Hematopoietic multipotent progenitor cell treated with erythropoietin and hydrocortisone succinate and interleukin-3 and kit ligand, for 15 days (in vitro differentiated cells): ENCODE results near the gene LRR1.
"Not testable (repeated sequence)": the region's sequence is repeated elsewhere in the genome, so short reads cannot be mapped to it uniquely, and the experiment has no call there.

Experiments
- DNase-seq: peaks from one replicate; pipeline ENCODE4 v3.0.0-alpha.2; 2015; ENCODE audit warnings: low spot score

Gene LRR1

DNA sequence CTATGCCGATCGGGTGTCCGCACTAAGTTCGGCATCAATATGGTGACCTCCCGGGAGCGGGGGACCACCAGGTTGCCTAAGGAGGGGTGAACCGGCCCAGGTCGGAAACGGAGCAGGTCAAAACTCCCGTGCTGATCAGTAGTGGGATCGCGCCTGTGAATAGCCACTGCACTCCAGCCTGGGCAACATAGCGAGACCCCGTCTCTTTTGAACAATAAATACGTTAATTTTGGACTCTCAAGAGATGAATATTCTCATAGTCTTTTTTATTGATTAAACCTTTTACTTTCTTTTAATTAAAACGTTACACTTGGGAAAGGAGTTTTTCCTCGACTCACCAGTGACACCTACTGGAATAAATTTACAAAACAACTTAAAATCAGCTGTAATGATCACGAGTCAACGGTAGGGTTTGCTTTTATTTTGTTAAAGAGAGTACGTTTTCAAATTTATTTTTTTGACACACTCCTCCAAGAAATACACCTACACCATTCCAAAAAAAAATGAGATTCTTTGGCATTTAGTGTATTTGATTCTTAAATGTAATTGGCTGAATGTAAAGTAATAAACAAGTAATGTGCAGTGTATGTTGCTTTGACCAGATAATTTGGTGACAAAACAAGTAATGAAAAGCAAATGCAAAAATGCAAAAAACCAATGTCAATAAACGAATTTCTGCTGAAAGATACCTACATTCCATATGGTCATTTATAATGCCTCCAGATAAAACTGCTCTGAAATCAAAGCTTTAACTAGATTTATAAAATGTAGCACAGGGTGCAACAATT, 11.9 kb upstream of the LRR1 start:
- peak; percentile 89 for DNase-seq

- DNase-seq = no peak
Observed at GRCh38 chr14:49589387-49589786, 9.4 kb upstream of the LRR1 start.

- DNase-seq = no peak
Observed at GRCh38 chr14:49593016-49593415, 5.7 kb upstream of the LRR1 start.

- peak; percentile 76 for DNase-seq
Observed at GRCh38 chr14:49594347-49595091, 4.2 kb upstream of the LRR1 start.

GRCh38 chr14:49598189-49598484, 603 bp upstream of the LRR1 start:
- DNase-seq = no peak

- no peak for DNase-seq
Observed at GRCh38 chr14:49607583-49607982, 8.8 kb downstream of the LRR1 start.

GRCh38 chr14:49612251-49612650, 13.5 kb downstream of the LRR1 start:
- no peak for DNase-seq

- no peak for DNase-seq
Observed at GRCh38 chr14:49612671-49613070, 13.9 kb downstream of the LRR1 start.

DNA sequence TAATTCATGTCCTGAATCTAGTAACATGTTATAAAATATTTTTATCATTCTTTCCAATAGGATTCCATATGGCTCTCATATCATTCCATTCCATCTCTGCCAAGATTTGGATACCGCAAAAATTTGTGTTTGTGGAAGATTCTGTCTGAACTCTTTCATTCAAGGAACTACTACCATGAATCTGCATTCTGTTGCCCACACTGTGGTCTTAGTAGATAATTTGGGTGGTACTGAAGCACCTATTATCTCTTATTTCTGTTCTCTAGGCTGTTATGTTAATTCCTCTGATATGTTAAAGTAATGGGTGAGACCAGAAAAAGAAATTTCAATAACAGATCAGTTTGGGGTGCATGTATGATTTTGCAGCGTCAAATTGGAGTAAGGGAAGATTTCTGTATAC, 15.5 kb downstream of the LRR1 start:
- peak; percentile 22 for DNase-seq

- DNase-seq = peak; percentile 43
Observed at GRCh38 chr14:49615776-49616175, 17.0 kb downstream of the LRR1 start.

DNA sequence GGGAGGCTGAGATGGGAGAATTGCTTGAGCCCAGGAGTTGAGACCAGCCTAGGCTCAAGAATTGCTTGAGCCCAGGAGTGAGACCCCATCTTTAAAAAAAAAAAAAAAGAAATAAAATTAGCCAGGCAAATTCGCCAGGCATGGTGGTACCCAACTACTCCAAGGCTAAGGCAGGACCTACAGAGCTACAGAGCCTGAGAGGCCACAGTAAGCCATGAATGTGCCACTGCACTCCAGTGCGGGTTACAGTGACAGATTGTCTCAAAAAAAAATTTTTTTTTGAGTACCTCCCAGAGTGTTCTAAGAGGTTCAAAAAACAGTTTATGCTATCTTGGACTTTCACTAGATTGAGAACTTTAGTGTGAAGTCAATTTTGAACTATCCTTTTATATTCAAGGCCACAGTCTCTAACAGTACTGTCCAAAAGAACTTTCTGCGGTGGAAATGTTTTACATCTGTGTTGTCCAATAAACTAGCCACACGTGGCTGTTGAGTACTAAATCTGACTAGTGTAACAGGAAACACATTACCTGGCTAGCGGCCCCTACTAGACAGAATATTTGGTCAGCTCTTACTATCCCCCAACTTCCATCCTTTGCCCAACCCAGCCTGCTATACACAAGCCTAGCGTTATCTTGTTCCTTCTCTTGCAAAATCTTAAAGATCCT, 19.2 kb downstream of the LRR1 start:
- no peak for DNase-seq

- not testable (repeated sequence) for DNase-seq
Observed at GRCh38 chr14:49619273-49619672, 20.5 kb downstream of the LRR1 start.

DNA sequence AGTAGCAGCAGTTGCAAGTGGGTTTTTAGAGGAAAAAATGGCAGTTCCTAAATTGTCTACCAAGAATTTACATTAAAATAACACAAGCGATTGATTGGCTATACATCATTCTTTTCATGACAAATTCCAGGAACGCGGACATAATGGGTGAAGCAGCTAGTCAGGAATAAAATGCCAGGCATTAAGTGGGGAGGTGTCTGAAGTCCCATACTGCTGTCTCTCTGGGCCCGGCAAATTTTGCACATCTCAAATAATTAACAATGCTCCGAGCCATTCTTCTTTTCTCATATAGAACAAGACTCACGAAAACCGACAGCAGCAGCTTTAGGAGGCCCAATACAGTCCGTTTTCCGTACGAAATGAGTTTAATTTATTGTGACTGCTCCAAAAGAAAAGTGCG, 21.0 kb downstream of the LRR1 start:
- DNase-seq = no peak

- DNase-seq = peak; percentile 96
Observed at GRCh38 chr14:49620182-49621113, 21.7 kb downstream of the LRR1 start, which contains the start of the genes MGAT2 and RPL36AL. Gene MGAT2, plus strand, starts transcription at chr14:49620799. Its CDS starts 470 bp downstream, at chr14:49621269. Gene RPL36AL, minus strand, starts transcription at chr14:49620626. Its CDS starts 1,522 bp downstream, at chr14:49619104.

GRCh38 chr14:49621114-49621881, 22.6 kb downstream of the LRR1 start:
- no peak for DNase-seq

GRCh38 chr14:49622022-49622607, 23.4 kb downstream of the LRR1 start:
- DNase-seq = no peak

DNA sequence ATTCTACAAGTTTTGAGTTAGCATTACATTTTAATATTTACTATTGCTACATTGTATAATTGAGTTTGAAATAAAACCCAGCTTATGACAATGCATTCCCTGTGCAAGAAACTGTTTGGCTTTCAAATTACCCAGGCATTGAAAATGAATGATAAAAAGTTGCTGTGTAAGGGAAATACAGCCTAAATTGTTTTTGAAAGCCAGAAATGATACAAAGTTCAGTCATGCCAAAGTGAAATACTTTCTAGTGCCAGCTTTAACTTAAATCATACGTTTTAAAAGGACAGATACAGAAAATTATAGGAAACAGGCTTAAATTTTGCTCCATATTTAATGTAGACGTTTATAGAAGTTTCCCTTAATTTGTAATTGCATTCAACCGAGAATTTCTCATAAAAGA, 24.6 kb downstream of the LRR1 start:
- no peak for DNase-seq

DNA sequence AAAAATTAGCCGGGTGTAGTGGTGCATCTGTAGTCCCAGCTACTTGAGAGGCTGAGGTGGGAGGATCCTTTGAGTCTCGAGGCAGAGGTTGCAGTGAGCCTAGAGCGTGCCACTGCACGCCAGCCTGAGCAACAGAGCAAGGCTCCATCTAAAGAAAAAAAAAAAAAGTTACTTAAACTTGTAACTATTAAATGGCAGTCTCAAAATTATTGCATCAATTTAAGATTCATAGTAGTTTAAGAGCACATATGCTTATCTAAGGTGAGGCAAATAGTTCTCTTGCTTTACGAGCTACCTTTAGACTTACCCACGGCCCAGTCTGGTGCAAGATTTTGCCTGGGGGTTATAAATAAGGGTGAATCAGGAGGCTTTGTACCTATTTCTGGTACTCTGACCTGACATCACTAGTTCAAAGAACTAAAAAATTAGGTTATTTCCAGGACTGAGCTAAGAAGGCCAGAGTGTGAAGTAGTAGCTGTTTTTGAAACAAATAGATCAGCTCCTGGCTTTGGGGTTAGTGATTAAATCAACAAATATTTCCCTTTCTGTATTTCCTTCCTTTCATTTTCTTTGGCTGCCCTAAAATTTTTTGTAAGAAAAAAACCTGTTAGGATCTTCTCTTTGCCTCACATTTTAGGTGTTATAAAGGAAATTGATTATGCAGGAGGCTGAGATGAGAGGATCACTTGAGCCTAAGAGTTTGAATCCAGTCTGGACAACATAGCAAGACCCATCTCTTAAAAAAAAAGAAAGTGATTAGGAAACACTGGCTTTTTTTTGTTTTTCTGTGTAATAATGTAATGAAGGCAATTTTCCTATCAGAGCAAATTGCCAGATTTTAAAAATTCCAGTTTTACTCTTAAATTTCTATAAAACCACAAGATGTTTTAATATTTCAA, 25.4 kb downstream of the LRR1 start:
- no peak for DNase-seq
